ENCODE data around the gene LMLN.

DNA sequence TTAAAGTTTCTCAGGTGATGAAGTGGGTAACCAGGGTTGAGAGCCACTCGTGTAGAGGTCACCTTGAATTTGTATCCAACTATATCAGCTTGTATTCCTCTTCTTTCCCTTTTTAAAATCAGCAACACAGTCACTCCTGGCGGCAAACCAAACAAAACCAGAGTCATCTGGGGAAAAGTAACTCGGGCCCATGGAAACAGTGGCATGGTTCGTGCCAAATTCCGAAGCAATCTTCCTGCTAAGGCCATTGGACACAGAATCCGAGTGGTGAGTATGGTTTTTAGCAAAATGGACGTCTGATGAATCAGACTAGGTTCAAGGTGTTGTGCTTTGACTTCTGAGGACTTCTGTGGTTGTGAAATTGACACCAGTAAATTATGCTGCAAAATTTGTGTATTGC, 6.1 kb upstream of the LMLN start:
- no peak for TF ChIP-seq POLR2A (IDR thresholded peaks at IDR 0.05)
- TF ChIP-seq, protein P1, sequence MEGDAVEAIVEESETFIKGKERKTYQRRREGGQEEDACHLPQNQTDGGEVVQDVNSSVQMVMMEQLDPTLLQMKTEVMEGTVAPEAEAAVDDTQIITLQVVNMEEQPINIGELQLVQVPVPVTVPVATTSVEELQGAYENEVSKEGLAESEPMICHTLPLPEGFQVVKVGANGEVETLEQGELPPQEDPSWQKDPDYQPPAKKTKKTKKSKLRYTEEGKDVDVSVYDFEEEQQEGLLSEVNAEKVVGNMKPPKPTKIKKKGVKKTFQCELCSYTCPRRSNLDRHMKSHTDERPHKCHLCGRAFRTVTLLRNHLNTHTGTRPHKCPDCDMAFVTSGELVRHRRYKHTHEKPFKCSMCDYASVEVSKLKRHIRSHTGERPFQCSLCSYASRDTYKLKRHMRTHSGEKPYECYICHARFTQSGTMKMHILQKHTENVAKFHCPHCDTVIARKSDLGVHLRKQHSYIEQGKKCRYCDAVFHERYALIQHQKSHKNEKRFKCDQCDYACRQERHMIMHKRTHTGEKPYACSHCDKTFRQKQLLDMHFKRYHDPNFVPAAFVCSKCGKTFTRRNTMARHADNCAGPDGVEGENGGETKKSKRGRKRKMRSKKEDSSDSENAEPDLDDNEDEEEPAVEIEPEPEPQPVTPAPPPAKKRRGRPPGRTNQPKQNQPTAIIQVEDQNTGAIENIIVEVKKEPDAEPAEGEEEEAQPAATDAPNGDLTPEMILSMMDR (IDR thresholded peaks at IDR 0.05) = no peak
- TF ChIP-seq POLR2AphosphoS5 (IDR thresholded peaks at IDR 0.05) = no peak
